Measurements from ENCODE around the gene COA6. TPM values are rescaled to one million over a fixed set of nuclear protein-coding genes. Genes with fewer than 3 reads are reported as not detected.
"Not testable (repeated sequence)": the region's sequence is repeated elsewhere in the genome, so short reads cannot be mapped to it uniquely, and the experiment has no call there.

COA6 gene
- total and polyA plus RNA-seq, 10 of the 15 experiments (the other 5 are each of a cell fraction or from before 2014, with no cell fraction given): 49.9 to 178 (median 71.5) TPM

- H3K79me2 ChIP-seq (ENCODE audit: control insufficient read depth, insufficient read depth, low read length); FAIRE-seq; H4K20me1 ChIP-seq (ENCODE audit: control insufficient read depth, insufficient read depth); in situ Hi-C loops (cut with MboI); H3K27me3 ChIP-seq (replicated peaks in 1 of 2; ENCODE audit: control insufficient read depth in 2 of 2, insufficient read depth in 2 of 2, low read length in 1 of 2); ATAC-seq; H3K9me3 ChIP-seq (replicated peaks; ENCODE audit: control insufficient read depth, insufficient read depth, low read length); BruUV-seq (replicated peaks); DNase-seq (ENCODE audit: low read depth, low spot score); H3K36me3 ChIP-seq (ENCODE audit: control insufficient read depth in 2 of 2, insufficient read depth in 2 of 2, low read length in 1 of 2): not testable (repeated sequence)
- ChIA-PET POLR2A (interaction anchor here (0.6 kb wide), 2 partner anchors 757 to 856 kb away, joined by 3 read pairs; no protein-coding TSS in a partner anchor), SMC1A (ENCODE audit: uncharacterized antibody, unreplicated experiment) (interaction anchor here (1.0 to 2.4 kb wide), 4 partner anchors 12 to 79 kb away, joined by 3 to 24 read pairs (median 4); partner anchors contain the start of genes COA6 and TARBP1), CTCF (interaction anchor here (1.1 kb wide), 1 partner anchor 534 kb away, joined by 3 read pairs; no protein-coding TSS in a partner anchor), RAD21 (ENCODE audit: unreplicated experiment) (interaction anchor here (2.0 to 2.6 kb wide), 2 partner anchors 14 to 25 kb away, joined by 6 to 14 read pairs; partner anchors contain the start of gene COA6)
- peak overlapping the region; percentile 90; the same call in 1 of the 2 replicates for H3K4me2 ChIP-seq (ENCODE audit: control insufficient read depth, insufficient read depth)
- H2AFZ ChIP-seq (ENCODE audit: control insufficient read depth, low read depth, low read length): peak overlapping the region; percentile 81; the same call in 1 of the 2 replicates
- 35% methylated on average over 5 of the region's 6 CpGs for WGBS (ENCODE audit: insufficient coverage, insufficient replicate concordance, low lambda C conversion rate, missing lambda C conversion rate)
- 0 out of 2 replicates have a peak overlapping the region, but pooled peaks have one; percentile 35 for H3K4me3 ChIP-seq
- H3K4me1 ChIP-seq (ENCODE audit: control insufficient read depth, insufficient read depth, low read length): peaks cover 20% of the 10 kb centered on the region
- intact Hi-C loops (cut with micrococcal nuclease; ENCODE audit: unreplicated experiment): loop anchor here (2.0 kb wide), 1 partner anchor 27 kb away; the partner anchor contains the start of gene COA6
- TF ChIP-seq MLLT1 (IDR thresholded peaks at IDR 0.05): peak; percentile 84
- 0 out of 2 replicates have a peak, but pooled peaks have one; percentile 4 for TF ChIP-seq BACH1 (IDR thresholded peaks at IDR 0.05; ENCODE audit: borderline replicate concordance)
- peak overlapping the region; percentile 70; the same call in 1 of the 2 replicates for H3K9ac ChIP-seq (ENCODE audit: control insufficient read depth, insufficient read depth, low read length)
- peak overlapping the region; percentile 98 for H3K27ac ChIP-seq (ENCODE audit: control insufficient read depth, insufficient read depth)
Observed at GRCh38 chr1:234399515-234399914, 26.3 kb downstream of the COA6 start.

- no peaks in the 10 kb centered on the region for H3K27me3 ChIP-seq (replicated peaks in 1 of 2; ENCODE audit: control insufficient read depth in 2 of 2, insufficient read depth in 2 of 2, low read length in 1 of 2)
- intact Hi-C loops (cut with micrococcal nuclease; ENCODE audit: unreplicated experiment) (no loop called here), in situ Hi-C loops (cut with MboI) (no loop called here)
- peak overlapping the region; percentile 67 for H3K4me2 ChIP-seq (ENCODE audit: control insufficient read depth, insufficient read depth)
- ChIA-PET CTCF (no interaction called here), SMC1A (ENCODE audit: uncharacterized antibody, unreplicated experiment) (no interaction called here), RAD21 (ENCODE audit: unreplicated experiment) (no interaction called here), POLR2A (no interaction called here)
- BruUV-seq (replicated peaks): no TSS peak
- H3K9ac ChIP-seq (ENCODE audit: control insufficient read depth, insufficient read depth, low read length): no peak overlapping the region; the same call in 1 of the 2 replicates
- peak overlapping the region; percentile 35 for H3K4me3 ChIP-seq
- no peaks in the 10 kb centered on the region for H3K9me3 ChIP-seq (replicated peaks; ENCODE audit: control insufficient read depth, insufficient read depth, low read length)
- no peaks in the 10 kb centered on the region for H4K20me1 ChIP-seq (ENCODE audit: control insufficient read depth, insufficient read depth)
- peaks cover 2 to 3% of the 10 kb centered on the region in 2 experiments; a peak in 2 of 4 replicates for H3K36me3 ChIP-seq (ENCODE audit: control insufficient read depth in 2 of 2, insufficient read depth in 2 of 2, low read length in 1 of 2)
- peaks cover 20% of the 10 kb centered on the region for H3K4me1 ChIP-seq (ENCODE audit: control insufficient read depth, insufficient read depth, low read length)
- H3K79me2 ChIP-seq (ENCODE audit: control insufficient read depth, insufficient read depth, low read length): no peaks in the 10 kb centered on the region; the same call in 1 of the 2 replicates
- DNase-seq (ENCODE audit: low read depth, low spot score): peak; percentile 33
- H3K27ac ChIP-seq (ENCODE audit: control insufficient read depth, insufficient read depth): peak overlapping the region; percentile 68
- peak; percentile 64 for ATAC-seq
- peak; percentile 49 for FAIRE-seq
- H2AFZ ChIP-seq (ENCODE audit: control insufficient read depth, low read depth, low read length): peak overlapping the region; percentile 70
- TF ChIP-seq SMAD1 (IDR thresholded peaks at IDR 0.05; ENCODE audit: low read depth, partially characterized antibody) (no peak), HDAC2 (IDR thresholded peaks at IDR 0.05) (no peak), ZNF384 (IDR thresholded peaks at IDR 0.05; ENCODE audit: borderline replicate concordance, low read depth, low read length) (no peak), MYC (IDR thresholded peaks at IDR 0.05; ENCODE audit: insufficient read depth, insufficient read length, insufficient replicate concordance, low read length, severe bottlenecking) (no peak), KLF5 (IDR thresholded peaks at IDR 0.05; ENCODE audit: partially characterized antibody) (no peak), ASH2L (IDR thresholded peaks at IDR 0.05; ENCODE audit: borderline replicate concordance, low read depth) (peak; percentile 55; the same call in 1 of the 2 replicates), KDM1A (IDR thresholded peaks at IDR 0.05; ENCODE audit: borderline replicate concordance) (no peak), SMARCA5 (IDR thresholded peaks at IDR 0.05) (no peak), RUNX3 (IDR thresholded peaks at IDR 0.05; ENCODE audit: low read length) (no peak), BCLAF1 (IDR thresholded peaks at IDR 0.05) (no peak), MXI1 (IDR thresholded peaks at IDR 0.05; ENCODE audit: low read depth, low read length) (no peak)
Observed at GRCh38 chr1:234400773-234401172, 27.5 kb downstream of the COA6 start.

Data from GM12878 (cell line).